Stimulated activated naive CD8-positive, alpha-beta T cell treated with anti-CD3 and anti-CD28 coated beads, Interleukin-15, Interleukin-2, amounts not matched to agents 100 U/mL and 50 U/mL, for 24 hours (primary cell): ENCODE measurements around the gene PCDHA4.
A peak's percentile ranks its signal among the peaks of the same experiment; 100 is the strongest.
"Not testable (repeated sequence)": the region's sequence is repeated elsewhere in the genome, so short reads cannot be mapped to it uniquely, and the experiment has no call there.

Experiments used
- ATAC-seq: fragments of 150-1000 bp; cut with Tn5 transposase; one replicate; pipeline ENCODE4 v1.10.0; 2021
- DNase-seq: peaks from one replicate; pipeline ENCODE4 v3.0.0; 2021

Gene PCDHA4

GRCh38 chr5:140821375-140822280 lies 14.8 kb downstream of the PCDHA4 start, which contains the start of gene PCDHA5:
Gene PCDHA5, plus strand, starts transcription at chr5:140821613.
- peak; percentile 45 for DNase-seq

GRCh38 chr5:140822281-140822629 lies 15.4 kb downstream of the PCDHA4 start:
- ATAC-seq (no peak), DNase-seq (no peak)

More at GRCh38 chr5:140821375-140822280, 14.8 kb downstream of the PCDHA4 start, which contains the start of gene PCDHA5:
- no peak for ATAC-seq

GRCh38 chr5:140822969-140823368 lies 16.1 kb downstream of the PCDHA4 start:
- not testable (repeated sequence) for ATAC-seq, DNase-seq

GRCh38 chr5:140823475-140823874 lies 16.6 kb downstream of the PCDHA4 start:
- ATAC-seq (no peak), DNase-seq (no peak)

GRCh38 chr5:140827704-140828361 lies 21.0 kb downstream of the PCDHA4 start, which contains the start of gene PCDHA6:
Gene PCDHA6, plus strand, starts transcription at chr5:140827960. Its CDS starts 132 bp downstream, at chr5:140828092.
- ATAC-seq (no peak), DNase-seq (no peak)

GRCh38 chr5:140828362-140828737 lies 21.5 kb downstream of the PCDHA4 start:
- no peak for ATAC-seq
- no peak for DNase-seq

- not testable (repeated sequence) for ATAC-seq
Observed at GRCh38 chr5:140829511-140830501, 22.9 kb downstream of the PCDHA4 start.

GRCh38 chr5:140833993-140834392 lies 27.1 kb downstream of the PCDHA4 start, which contains the start of gene PCDHA7:
Gene PCDHA7, plus strand, starts transcription at chr5:140834269. Its CDS starts 115 bp downstream, at chr5:140834384.
- DNase-seq: no peak
- no peak for ATAC-seq

More at GRCh38 chr5:140829511-140830501, 22.9 kb downstream of the PCDHA4 start:
- DNase-seq: not testable (repeated sequence)

GRCh38 chr5:140834439-140835008 lies 27.7 kb downstream of the PCDHA4 start:
- DNase-seq, ATAC-seq: not testable (repeated sequence)

- DNase-seq: no peak
- ATAC-seq: no peak
Observed at GRCh38 chr5:140835622-140836510, 29.0 kb downstream of the PCDHA4 start.

- no peak for ATAC-seq
- DNase-seq: peak; percentile 20
Observed at GRCh38 chr5:140840978-140841962, 34.4 kb downstream of the PCDHA4 start, which contains the start of gene PCDHA8. Gene PCDHA8, plus strand, starts transcription at chr5:140841187. Its CDS starts 135 bp downstream, at chr5:140841322.

GRCh38 chr5:140842798-140843733 lies 36.2 kb downstream of the PCDHA4 start:
- no peak for ATAC-seq
- no peak for DNase-seq

GRCh38 chr5:140848139-140849102 lies 41.6 kb downstream of the PCDHA4 start, which contains the start of gene PCDHA9:
Gene PCDHA9, plus strand, starts transcription at chr5:140848382. Its CDS starts 114 bp downstream, at chr5:140848496.
- DNase-seq, ATAC-seq: not testable (repeated sequence)

- DNase-seq, ATAC-seq: not testable (repeated sequence)
Observed at GRCh38 chr5:140849831-140850634, 43.2 kb downstream of the PCDHA4 start.
